Epithelial cell of umbilical artery (primary cell): ENCODE measurements around the gene MIXL1. TPM values are rescaled to one million over a fixed set of nuclear protein-coding genes. Genes with fewer than 3 reads are reported as not detected.

Source experiments
- total RNA-seq: library from RNA; depleted of rRNA; stranded (reverse); fragments of >200 nt; gene quantifications from 2 replicates; pipeline ENCODE4 v1.2.3, GENCODE V29; 2014

Gene MIXL1
- total RNA-seq = 0.32 TPM in 1 of 2 replicates, not detected in the other

GRCh38 chr1:226223157-226223785, at the start of gene MIXL1:
Gene MIXL1, plus strand, starts transcription at chr1:226223664. Its CDS starts 18 bp downstream, at chr1:226223682.

GRCh38 chr1:226186124-226187018, 37.1 kb upstream of the MIXL1 start, which contains the start of gene ACBD3:
Gene ACBD3, minus strand, starts transcription at chr1:226186741. Its CDS starts 66 bp downstream, at chr1:226186675.

Other genes starting within 250 kb of the MIXL1 start
- 28.9 and 31.9 TPM in 2 replicates for gene SDE2, start 224.3 kb upstream of the MIXL1 start, total RNA-seq
- gene H3-3A, start 160.9 kb upstream of the MIXL1 start, total RNA-seq = 189 and 217 TPM in 2 replicates
- 51.6 and 59.0 TPM in 2 replicates for gene ACBD3, start 36.9 kb upstream of the MIXL1 start, total RNA-seq
- gene LIN9, start 85.5 kb downstream of the MIXL1 start, total RNA-seq = 6.2 and 7.8 TPM in 2 replicates
- gene PARP1, start 184.4 kb downstream of the MIXL1 start, total RNA-seq = 128 and 194 TPM in 2 replicates